HUES64 (cell line): ENCODE measurements around the gene PALM3.
"Not testable (repeated sequence)": the region's sequence is repeated elsewhere in the genome, so short reads cannot be mapped to it uniquely, and the experiment has no call there.

Experiments used
- H3K27ac ChIP-seq: 2 replicates; pipeline ENCODE4 v1.7.0; 2013; ENCODE audit warnings: low read depth, low read length, inconsistent platforms
- H3K27me3 ChIP-seq: 2 replicates; pipeline ENCODE4 v1.6.1; 2013; ENCODE audit warnings: mild to moderate bottlenecking, low read length; ENCODE audit not compliant: insufficient read depth
- H3K36me3 ChIP-seq: 2 replicates; pipeline ENCODE4 v1.6.1; 2013; ENCODE audit warnings: mild to moderate bottlenecking, low read length; ENCODE audit not compliant: insufficient read depth
- H3K4me1 ChIP-seq: 2 replicates; pipeline ENCODE4 v1.6.1; 2013; ENCODE audit warnings: mild to moderate bottlenecking, low read length, moderate library complexity; ENCODE audit not compliant: insufficient read depth
- H3K4me3 ChIP-seq: 2 replicates; pipeline ENCODE4 v1.5.1; 2013; ENCODE audit warnings: mild to moderate bottlenecking, low read length, moderate library complexity
- H3K9ac ChIP-seq: 2 replicates; pipeline ENCODE4 v1.6.1; 2013; ENCODE audit warnings: mild to moderate bottlenecking, low read depth, low read length
- H3K9me3 ChIP-seq: 2 replicates; pipeline ENCODE4 v1.6.1; 2013; ENCODE audit warnings: low read depth, low read length; ENCODE audit not compliant: insufficient read depth
- WGBS: fragments of 150-250, 120-280 bp; methylation state at CpG from one replicate; pipeline ENCODE4 v1.1.7; 2013; ENCODE audit warnings: missing lambda C conversion rate; 5-methylcytosine and 5-hydroxymethylcytosine counted together

The PALM3 gene

GRCh38 chr19:14056069-14056666, 5.7 kb downstream of the PALM3 start:
- Histone ChIP-seq H3K27me3 (peaks cover 27% of the 10 kb centered on the region), H3K9ac (no peak overlapping the region), H3K4me3 (peak overlapping the region; percentile 64; the same call in 1 of the 2 replicates), H3K36me3 (no peaks in the 10 kb centered on the region), H3K27ac (no peak overlapping the region), H3K9me3 (no peaks in the 10 kb centered on the region), H3K4me1 (no peaks in the 10 kb centered on the region)
- WGBS, result 91% methylated on average over 10 of the region's 10 CpGs

GRCh38 chr19:14055396-14055795, 6.5 kb downstream of the PALM3 start:
- WGBS, result 95% methylated on average over 3 of the region's 3 CpGs
- Histone ChIP-seq H3K27ac (no peak overlapping the region), H3K9ac (no peak overlapping the region), H3K27me3 (peaks cover 27% of the 10 kb centered on the region), H3K36me3 (no peaks in the 10 kb centered on the region), H3K4me1 (no peaks in the 10 kb centered on the region), H3K9me3 (no peaks in the 10 kb centered on the region), H3K4me3 (no peak overlapping the region)

- H3K4me1 ChIP-seq, result no peaks in the 10 kb centered on the region
- 79% methylated on average over 10 of the region's 11 CpGs for WGBS
- no peak overlapping the region for H3K27ac ChIP-seq
- H3K27me3 ChIP-seq, result peaks cover 24% of the 10 kb centered on the region
- H3K9ac ChIP-seq, result no peak overlapping the region
- no peaks in the 10 kb centered on the region for H3K9me3 ChIP-seq
- H3K36me3 ChIP-seq, result no peaks in the 10 kb centered on the region
- H3K4me3 ChIP-seq, result no peak overlapping the region
Measured at GRCh38 chr19:14054721-14055120, 7.2 kb downstream of the PALM3 start.

GRCh38 chr19:14054099-14054498, 7.8 kb downstream of the PALM3 start:
- H3K27ac ChIP-seq, result no peak overlapping the region
- WGBS, result 91% methylated on average over 6 of the region's 6 CpGs
- no peaks in the 10 kb centered on the region for H3K4me1 ChIP-seq
- H3K36me3 ChIP-seq, result no peaks in the 10 kb centered on the region
- H3K9ac ChIP-seq, result no peak overlapping the region
- H3K9me3 ChIP-seq, result no peaks in the 10 kb centered on the region
- no peak overlapping the region for H3K4me3 ChIP-seq
- H3K27me3 ChIP-seq, result peaks cover 18% of the 10 kb centered on the region

DNA sequence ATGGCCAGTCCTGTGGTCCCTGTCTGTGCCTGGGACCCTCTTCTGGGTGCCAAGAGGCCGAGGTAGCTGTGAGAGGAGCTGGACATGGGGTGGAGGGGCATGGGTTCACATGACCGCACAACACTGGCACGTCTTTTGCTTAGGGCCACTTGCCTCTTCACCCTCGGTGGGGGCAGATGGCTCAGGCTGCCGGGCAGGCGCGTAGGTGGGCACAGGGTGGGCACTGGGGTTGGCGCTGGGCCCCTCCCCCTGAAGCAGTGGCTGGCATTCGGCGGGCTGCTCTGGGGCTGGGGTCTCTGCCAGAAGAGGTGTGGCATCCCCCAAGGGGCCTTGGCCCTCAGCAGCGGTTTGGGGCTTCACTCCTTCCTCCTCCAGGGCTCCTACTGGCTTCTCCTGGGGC, 8.4 kb downstream of the PALM3 start:
- H3K4me1 ChIP-seq, result no peaks in the 10 kb centered on the region
- H3K27ac ChIP-seq, result no peak overlapping the region
- WGBS, result 93% methylated on average over 11 of the region's 11 CpGs
- H3K9ac ChIP-seq, result no peak overlapping the region
- peaks cover 12% of the 10 kb centered on the region for H3K27me3 ChIP-seq
- no peaks in the 10 kb centered on the region for H3K36me3 ChIP-seq
- no peak overlapping the region for H3K4me3 ChIP-seq
- H3K9me3 ChIP-seq, result no peaks in the 10 kb centered on the region

GRCh38 chr19:14053032-14053431, 8.8 kb downstream of the PALM3 start:
- H3K27ac ChIP-seq, result no peak overlapping the region
- H3K36me3 ChIP-seq, result no peaks in the 10 kb centered on the region
- WGBS, result 93% methylated on average over 3 of the region's 3 CpGs
- no peaks in the 10 kb centered on the region for H3K4me1 ChIP-seq
- H3K9me3 ChIP-seq, result 0 out of 2 replicates have a peak, but pooled peaks cover 3% of the 10 kb centered on the region
- H3K4me3 ChIP-seq, result no peak overlapping the region
- no peak overlapping the region for H3K9ac ChIP-seq
- peaks cover 7% of the 10 kb centered on the region for H3K27me3 ChIP-seq

- H3K9ac ChIP-seq, result no peak overlapping the region
- peaks cover 3% of the 10 kb centered on the region for H3K27me3 ChIP-seq
- H3K9me3 ChIP-seq, result 0 out of 2 replicates have a peak, but pooled peaks cover 3% of the 10 kb centered on the region
- no peak overlapping the region for H3K27ac ChIP-seq
- no peaks in the 10 kb centered on the region for H3K36me3 ChIP-seq
- no peaks in the 10 kb centered on the region for H3K4me1 ChIP-seq
- WGBS, result 91% methylated on average over 6 of the region's 6 CpGs
- H3K4me3 ChIP-seq, result no peak overlapping the region
Measured at GRCh38 chr19:14052470-14052869, 9.4 kb downstream of the PALM3 start.

- Histone ChIP-seq H3K36me3 (no peaks in the 10 kb centered on the region), H3K9ac (no peak overlapping the region), H3K9me3 (0 out of 2 replicates have a peak, but pooled peaks cover 3% of the 10 kb centered on the region), H3K27me3 (peaks cover 3% of the 10 kb centered on the region), H3K27ac (no peak overlapping the region), H3K4me3 (no peak overlapping the region), H3K4me1 (no peaks in the 10 kb centered on the region)
- WGBS, result 90% methylated on average over 9 of the region's 9 CpGs
Measured at GRCh38 chr19:14051980-14052379, 9.9 kb downstream of the PALM3 start.

- not testable (repeated sequence) for H3K4me3 ChIP-seq, H3K27ac ChIP-seq, H3K9ac ChIP-seq, H3K4me1 ChIP-seq, H3K9me3 ChIP-seq, H3K36me3 ChIP-seq, H3K27me3 ChIP-seq
- WGBS, result 96% methylated on average over 11 of the region's 11 CpGs
Measured at GRCh38 chr19:14050961-14051360, 10.9 kb downstream of the PALM3 start.

GRCh38 chr19:14050512-14050911, 11.4 kb downstream of the PALM3 start:
- no peaks in the 10 kb centered on the region for H3K27me3 ChIP-seq
- H3K36me3 ChIP-seq, result 0 out of 2 replicates have a peak, but pooled peaks cover 2% of the 10 kb centered on the region
- H3K9ac ChIP-seq, result no peak overlapping the region
- 95% methylated on average over 4 of the region's 4 CpGs for WGBS
- no peak overlapping the region for H3K27ac ChIP-seq
- H3K4me1 ChIP-seq, result no peaks in the 10 kb centered on the region
- no peak overlapping the region for H3K4me3 ChIP-seq
- H3K9me3 ChIP-seq, result 0 out of 2 replicates have a peak, but pooled peaks cover 3% of the 10 kb centered on the region

DNA sequence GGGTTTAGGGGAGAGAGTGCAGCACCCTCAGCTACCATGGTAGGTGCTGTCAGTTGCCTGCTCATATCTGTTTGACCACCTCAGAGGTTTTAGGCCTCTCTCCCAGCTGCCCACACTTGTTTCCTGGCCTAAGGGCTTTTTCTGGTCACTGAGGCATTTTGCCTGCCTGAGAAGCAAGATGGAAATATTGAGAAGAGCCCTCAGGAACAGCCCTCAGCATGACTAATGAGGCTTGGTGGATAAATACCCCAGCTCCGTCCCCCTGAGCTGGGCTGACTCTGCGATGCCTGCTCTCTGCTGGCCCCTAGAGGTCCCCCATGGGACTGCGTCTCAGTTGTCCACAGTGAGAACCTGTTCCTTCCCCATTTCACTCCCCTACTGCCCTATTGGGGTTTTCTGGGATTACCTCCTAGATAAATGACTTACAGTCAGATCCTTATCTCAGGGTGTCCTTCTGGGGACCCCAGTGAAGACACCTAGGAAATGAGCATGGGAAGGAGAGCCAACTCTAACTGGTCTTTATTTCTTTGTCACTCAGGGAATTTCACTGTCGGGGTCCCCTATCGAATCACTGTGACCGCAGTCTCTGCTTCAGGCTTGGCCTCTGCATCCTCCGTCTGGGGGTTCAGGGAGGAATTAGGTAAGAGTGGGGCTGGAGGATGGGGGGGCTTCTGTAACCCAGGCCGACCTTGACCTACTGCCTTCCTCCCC, 13.3 kb downstream of the PALM3 start:
- H3K4me1 ChIP-seq, result no peaks in the 10 kb centered on the region
- H3K4me3 ChIP-seq, result no peak overlapping the region
- WGBS, result 71% methylated on average over 8 of the region's 8 CpGs
- 0 out of 2 replicates have a peak, but pooled peaks cover 3% of the 10 kb centered on the region for H3K9me3 ChIP-seq
- H3K9ac ChIP-seq, result no peak overlapping the region
- 0 out of 2 replicates have a peak, but pooled peaks cover 2% of the 10 kb centered on the region for H3K36me3 ChIP-seq
- H3K27ac ChIP-seq, result no peak overlapping the region
- H3K27me3 ChIP-seq, result no peaks in the 10 kb centered on the region
